SIG-M5 treated with dmso at 0.1 percent for 504 hours (cell line): ENCODE results near the gene ALDH2.
A peak's percentile ranks its signal among the peaks of the same experiment; 100 is the strongest.
"Not testable (repeated sequence)": the region's sequence is repeated elsewhere in the genome, so short reads cannot be mapped to it uniquely, and the experiment has no call there.

Experiments used
- DNase-seq: peaks from one replicate; lab custom pipeline; 2025; ENCODE audit not compliant: unreplicated experiment; lab: John Stamatoyannopoulos, UW

The ALDH2 gene

GRCh38 chr12:111766608-111767361 lies at the start of gene ALDH2:
TSS of gene ALDH2 (plus strand) at chr12:111766933. CDS start at chr12:111766983, 50 bp downstream.
- no peak for DNase-seq

- not testable (repeated sequence) for DNase-seq
These were observed 47.4 kb upstream of the ALDH2 start for GRCh38 chr12:111719316-111719715.

- no peak for DNase-seq
These were observed 46.3 kb upstream of the ALDH2 start for GRCh38 chr12:111720457-111720856.

- DNase-seq, result not testable (repeated sequence)
These were observed 42.9 kb upstream of the ALDH2 start for GRCh38 chr12:111723646-111724360.

- DNase-seq, result no peak
These were observed 37.9 kb upstream of the ALDH2 start for GRCh38 chr12:111728795-111729194.

- no peak for DNase-seq
These were observed 36.3 kb upstream of the ALDH2 start for GRCh38 chr12:111730420-111730819.

GRCh38 chr12:111732786-111733185 lies 33.9 kb upstream of the ALDH2 start:
- no peak for DNase-seq

GRCh38 chr12:111733340-111733915 lies 33.3 kb upstream of the ALDH2 start:
- no peak for DNase-seq

- not testable (repeated sequence) for DNase-seq
These were observed 27.2 kb upstream of the ALDH2 start for GRCh38 chr12:111739524-111739923.

- no peak for DNase-seq
These were observed 25.4 kb upstream of the ALDH2 start for GRCh38 chr12:111741235-111741812.

GRCh38 chr12:111745211-111745610 lies 21.5 kb upstream of the ALDH2 start:
- no peak for DNase-seq

- no peak for DNase-seq
These were observed 19.4 kb upstream of the ALDH2 start for GRCh38 chr12:111747333-111747732.

GRCh38 chr12:111748151-111748672 lies 18.5 kb upstream of the ALDH2 start:
- DNase-seq, result no peak

GRCh38 chr12:111748867-111749266 lies 17.9 kb upstream of the ALDH2 start:
- DNase-seq, result no peak

GRCh38 chr12:111749391-111749790 lies 17.3 kb upstream of the ALDH2 start:
- no peak for DNase-seq

- DNase-seq, result peak; percentile 30
These were observed 13.4 kb upstream of the ALDH2 start for GRCh38 chr12:111753144-111753881.

- no peak for DNase-seq
These were observed 12.1 kb upstream of the ALDH2 start for GRCh38 chr12:111754671-111755070.

- no peak for DNase-seq
These were observed 10.5 kb upstream of the ALDH2 start for GRCh38 chr12:111756196-111756595.

- DNase-seq, result no peak
These were observed 10.1 kb upstream of the ALDH2 start for GRCh38 chr12:111756681-111757080.

GRCh38 chr12:111757361-111758119 lies 9.2 kb upstream of the ALDH2 start:
- DNase-seq, result peak; percentile 98
